ENCODE results near the gene AVP.

Gene AVP

DNA sequence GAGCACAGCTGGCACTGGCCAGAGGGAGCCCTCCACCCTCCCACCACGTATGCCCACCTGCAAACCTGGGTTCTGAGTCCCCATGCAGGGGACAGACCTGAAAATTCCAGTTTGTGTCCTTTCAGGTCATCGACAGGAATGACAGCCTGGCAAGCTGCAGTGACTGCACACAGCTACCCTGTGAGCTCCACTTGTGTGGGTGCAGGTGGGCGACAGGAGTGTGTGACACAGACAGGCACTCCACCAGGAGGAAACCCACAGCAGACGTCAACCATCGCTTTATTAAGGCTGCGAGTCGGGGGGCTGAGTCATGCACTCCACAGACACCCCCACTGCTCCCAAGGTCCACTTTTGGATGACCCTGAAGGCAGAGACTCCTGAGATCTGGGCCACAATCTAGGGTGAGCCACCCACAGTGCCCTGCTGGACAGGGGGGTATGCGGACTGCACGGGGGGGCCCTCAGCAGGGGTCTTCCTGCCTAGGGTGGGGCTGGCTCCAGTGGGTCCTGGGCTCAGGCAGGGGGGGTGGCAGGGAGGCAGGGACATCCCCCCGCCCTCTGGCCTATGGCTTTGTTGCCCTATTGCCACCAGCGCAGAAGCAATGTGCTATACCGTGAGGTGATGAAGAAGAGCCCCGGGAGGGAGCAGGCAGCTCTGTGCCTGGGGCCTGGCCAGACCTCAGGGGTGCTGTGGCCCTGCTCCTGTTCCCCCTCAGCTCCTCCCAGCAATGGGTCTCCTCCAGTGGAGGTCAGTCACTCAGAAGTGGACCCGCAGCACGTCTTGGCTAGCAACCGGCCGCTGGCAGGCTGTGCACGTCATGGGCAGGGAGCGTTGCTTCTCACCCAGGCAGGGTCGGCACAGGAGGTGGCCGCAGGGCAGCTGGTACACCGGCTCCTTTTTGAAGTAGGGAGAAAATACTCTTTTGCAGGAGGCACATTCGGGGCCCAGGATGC is 25.1 kb upstream of the AVP start:
- DNase-seq (ENCODE audit: low read depth in 3 of 3, low spot score in 1 of 3): no peak

- no peak for DNase-seq (ENCODE audit: low read depth in 3 of 3, low spot score in 1 of 3)
Observed at GRCh38 chr20:3107464-3108025, 23.0 kb upstream of the AVP start.

- no peak for DNase-seq (ENCODE audit: low read depth in 3 of 3, low spot score in 1 of 3)
Observed at GRCh38 chr20:3106658-3107463, 22.3 kb upstream of the AVP start.

GRCh38 chr20:3106185-3106584 is 21.7 kb upstream of the AVP start:
- DNase-seq (ENCODE audit: low read depth in 3 of 3, low spot score in 1 of 3): no peak

- DNase-seq (ENCODE audit: low read depth in 3 of 3, low spot score in 1 of 3): no peak
Observed at GRCh38 chr20:3105256-3106137, 21.0 kb upstream of the AVP start.

- no peak for DNase-seq (ENCODE audit: low read depth in 3 of 3, low spot score in 1 of 3)
Observed at GRCh38 chr20:3103369-3104032, 19.0 kb upstream of the AVP start.

DNA sequence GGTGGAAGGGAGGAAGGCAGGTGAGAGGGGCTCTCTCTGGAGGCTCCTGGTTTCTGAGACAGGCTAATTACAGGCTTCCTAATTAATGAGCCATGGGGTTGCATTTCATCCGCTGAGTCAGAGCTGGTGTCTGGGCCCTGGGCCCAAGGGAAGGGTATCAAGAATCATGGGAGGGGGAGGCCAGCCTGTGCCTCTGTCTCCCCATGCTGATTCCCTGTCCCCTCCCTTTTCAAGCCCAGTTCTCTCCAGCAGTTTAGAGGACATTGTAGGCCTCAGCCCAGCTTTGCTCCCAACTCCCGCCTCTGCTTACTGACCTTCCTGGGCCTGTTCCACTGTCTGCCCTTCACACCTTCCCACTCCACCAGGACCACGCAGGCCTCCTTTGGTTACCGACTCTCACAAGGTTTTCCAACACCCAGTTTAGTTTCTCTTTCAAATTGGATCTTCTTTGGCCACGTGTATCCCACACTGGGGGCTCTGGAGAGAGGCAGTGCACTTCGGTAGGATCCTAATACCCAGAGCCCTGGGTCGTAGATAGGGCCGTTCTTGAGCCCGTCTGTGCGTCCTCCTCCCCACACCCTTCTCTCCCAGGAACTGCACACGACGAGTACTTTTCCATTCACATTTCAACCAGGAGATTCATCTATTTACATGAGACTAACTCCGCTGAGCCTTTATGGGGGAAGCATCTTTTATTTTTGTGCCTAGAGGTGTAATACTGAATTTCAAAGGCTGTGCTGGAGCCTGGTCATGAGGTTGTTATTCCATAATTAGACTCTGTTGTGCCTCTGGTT is 18.2 kb upstream of the AVP start:
- no peak for DNase-seq (ENCODE audit: low read depth in 3 of 3, low spot score in 1 of 3)

GRCh38 chr20:3101737-3102574 is 17.4 kb upstream of the AVP start:
- no peak for DNase-seq (ENCODE audit: low read depth in 3 of 3, low spot score in 1 of 3)

- DNase-seq (ENCODE audit: low read depth in 3 of 3, low spot score in 1 of 3): no peak
Observed at GRCh38 chr20:3101251-3101650, 16.7 kb upstream of the AVP start.

- no peak for DNase-seq (ENCODE audit: low read depth in 3 of 3, low spot score in 1 of 3)
Observed at GRCh38 chr20:3100480-3100879, 16.0 kb upstream of the AVP start.

DNA sequence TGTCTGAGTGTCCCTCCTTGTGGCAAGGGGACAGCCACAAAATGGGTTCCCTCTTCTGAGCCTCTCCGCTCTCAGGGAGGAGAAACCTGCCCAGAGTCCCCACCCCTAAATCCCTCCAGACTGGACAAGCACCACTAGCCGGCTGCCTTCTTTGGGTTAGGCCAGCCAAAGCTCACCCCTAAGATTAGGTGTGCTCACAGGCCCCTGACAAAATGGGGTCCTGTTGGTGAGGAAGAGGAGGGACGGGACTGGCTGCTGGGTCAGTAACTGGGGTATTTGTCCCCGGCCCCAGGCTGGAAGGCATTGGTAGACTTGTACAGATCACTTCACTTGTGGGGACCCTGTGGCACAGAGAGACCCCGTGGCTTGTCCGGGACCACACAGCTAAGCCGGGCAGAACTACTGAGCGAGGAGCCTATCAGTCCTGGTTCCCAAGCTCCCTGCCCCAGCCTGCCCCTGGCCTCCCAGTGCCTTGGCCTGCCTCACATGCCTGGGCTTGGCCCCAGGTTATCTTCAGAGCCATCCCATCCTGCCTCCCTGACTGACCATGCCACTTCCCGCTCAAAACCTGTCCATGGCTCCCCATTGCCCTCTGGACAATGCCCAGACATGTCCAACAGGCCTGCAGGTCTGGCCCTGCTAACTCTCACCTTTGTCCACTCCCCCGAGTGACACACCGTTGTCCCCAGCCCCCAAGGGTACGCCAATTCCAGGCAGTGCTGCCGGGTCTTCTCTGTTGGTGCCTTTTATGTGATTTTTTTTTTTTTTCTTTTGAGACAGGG is 10.5 kb upstream of the AVP start:
- no peak for DNase-seq (ENCODE audit: low read depth in 3 of 3, low spot score in 1 of 3)

DNA sequence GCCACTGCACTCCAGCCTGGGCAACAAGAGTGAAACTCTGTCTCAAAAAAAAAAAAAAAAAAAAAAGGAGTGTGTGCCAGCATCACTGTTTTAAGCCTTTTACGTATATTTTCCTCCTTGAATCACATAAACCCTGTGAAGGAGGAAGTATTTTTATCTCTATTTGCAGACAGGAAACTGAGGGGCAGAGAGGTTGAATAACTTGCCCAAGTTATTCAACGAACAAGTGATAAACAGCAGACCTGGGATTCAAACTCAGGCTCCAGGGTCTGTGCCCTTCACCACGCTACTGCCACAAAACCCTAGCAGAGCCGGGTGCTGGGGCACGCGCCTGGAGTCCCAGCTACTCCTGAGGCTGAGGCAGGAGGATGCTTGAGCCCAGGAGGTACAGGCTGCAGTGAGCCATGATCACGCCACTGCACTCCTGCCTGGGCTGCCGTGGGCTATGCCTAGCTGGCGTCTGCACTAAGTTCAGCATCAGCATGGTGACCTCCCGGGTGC is 9.4 kb upstream of the AVP start:
- DNase-seq (ENCODE audit: low read depth in 3 of 3, low spot score in 1 of 3): no peak

DNA sequence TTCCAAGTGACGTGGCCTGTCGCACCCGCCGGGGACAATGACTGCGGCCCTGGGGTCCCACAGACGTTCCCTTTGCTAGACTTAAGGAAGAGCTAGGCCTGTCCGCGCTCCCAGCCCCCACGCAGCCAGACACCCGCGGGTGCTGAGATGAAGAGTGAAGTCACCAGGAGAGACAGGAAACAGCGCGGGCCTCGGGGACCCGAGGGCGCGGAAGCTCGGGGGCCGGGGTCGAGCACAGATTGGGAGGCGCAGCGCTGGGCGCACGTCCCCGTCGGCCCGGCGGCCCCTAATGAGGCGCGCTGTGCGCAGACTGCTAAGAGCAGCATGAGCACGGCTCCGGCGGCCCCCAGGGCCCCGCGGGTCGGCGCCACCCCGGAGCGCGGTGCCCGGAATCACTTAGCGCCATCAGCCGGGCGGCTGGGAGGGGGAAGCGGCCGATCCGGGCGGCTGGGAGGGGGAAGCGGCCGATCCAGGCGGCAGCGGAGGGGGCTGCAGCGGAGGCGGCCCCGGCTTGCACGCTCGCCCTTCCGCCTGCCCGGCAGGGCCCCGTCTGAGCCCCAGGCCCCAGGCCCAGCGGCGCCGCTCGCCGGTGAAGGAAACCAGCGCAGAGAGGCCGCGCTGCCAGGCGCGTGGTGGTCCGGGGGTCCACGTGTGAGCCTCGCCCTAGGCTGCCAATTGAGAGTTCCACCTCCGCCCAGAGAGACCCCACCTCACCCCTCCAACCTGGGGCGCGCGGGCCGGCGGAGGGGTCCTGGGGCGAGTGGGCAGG is 8.3 kb upstream of the AVP start:
- DNase-seq (ENCODE audit: low read depth in 3 of 3, low spot score in 1 of 3): peak in 1 of 3 donors; percentile 37

DNA sequence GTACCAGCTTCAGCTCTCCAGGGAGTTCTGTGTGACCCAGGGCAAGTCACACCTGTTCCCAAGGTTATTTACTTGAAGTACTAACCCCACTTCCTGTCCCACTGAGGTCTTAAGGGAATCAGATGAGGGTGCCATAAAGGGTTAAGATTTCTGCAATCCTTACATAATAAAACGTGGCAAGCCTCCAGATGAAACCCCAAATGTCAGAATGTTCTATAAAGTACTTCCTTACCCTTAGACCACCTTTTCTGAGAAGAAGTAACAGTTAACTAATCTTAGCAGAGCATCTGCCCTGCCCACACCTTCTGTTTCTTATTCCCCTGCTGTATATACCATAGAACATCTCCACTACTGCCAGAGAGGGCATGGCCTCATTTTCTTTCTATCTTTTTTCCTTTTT is 6.0 kb upstream of the AVP start:
- no peak for DNase-seq (ENCODE audit: low read depth in 3 of 3, low spot score in 1 of 3)

DNA sequence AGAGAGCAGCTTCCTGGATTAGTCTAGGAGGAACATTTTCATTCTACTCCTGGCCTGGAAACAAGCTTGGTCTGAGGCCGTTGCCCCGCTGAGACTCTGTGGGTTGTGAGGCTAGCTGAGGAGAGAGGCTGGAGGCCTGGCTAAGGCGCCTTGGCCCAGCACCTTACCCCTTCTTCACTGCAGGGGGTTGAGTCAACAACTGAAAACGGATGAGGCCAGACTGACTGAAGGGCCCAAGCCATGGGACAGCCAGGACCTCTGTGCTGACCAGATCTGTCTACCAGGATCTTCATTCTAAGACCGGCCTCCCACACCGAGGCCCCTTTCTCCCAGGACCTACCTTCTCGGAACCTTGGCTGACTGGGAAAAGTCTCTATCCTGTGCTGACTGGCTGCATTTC is 3.5 kb upstream of the AVP start:
- DNase-seq (ENCODE audit: low read depth in 3 of 3, low spot score in 1 of 3): no peak

DNA sequence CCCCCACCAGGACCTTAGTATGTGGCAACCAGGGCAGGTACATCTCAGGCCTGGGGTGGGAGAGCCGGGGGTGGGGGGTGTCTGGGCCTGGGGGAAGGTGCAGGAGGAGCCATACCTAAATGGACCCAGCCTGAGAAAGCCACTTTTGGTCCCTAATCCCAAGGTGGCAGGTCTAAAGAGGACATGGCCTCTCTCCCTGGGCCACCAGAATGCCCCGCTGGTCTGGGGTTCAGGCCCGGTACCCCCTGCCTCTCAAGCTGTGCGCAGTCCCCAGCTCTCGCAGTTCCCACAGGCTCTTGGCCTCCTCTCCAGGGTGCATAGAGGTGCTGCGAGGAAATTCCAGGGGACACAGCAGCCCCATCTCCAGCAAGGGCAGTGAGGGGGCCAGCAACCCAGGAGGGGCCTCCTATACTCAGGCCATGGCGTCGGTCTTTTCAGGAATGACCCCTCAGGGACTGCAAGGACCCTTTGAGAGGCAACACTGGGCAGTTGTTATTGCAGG is 1.1 kb upstream of the AVP start:
- no peak for DNase-seq (ENCODE audit: low read depth in 3 of 3, low spot score in 1 of 3)

DNA sequence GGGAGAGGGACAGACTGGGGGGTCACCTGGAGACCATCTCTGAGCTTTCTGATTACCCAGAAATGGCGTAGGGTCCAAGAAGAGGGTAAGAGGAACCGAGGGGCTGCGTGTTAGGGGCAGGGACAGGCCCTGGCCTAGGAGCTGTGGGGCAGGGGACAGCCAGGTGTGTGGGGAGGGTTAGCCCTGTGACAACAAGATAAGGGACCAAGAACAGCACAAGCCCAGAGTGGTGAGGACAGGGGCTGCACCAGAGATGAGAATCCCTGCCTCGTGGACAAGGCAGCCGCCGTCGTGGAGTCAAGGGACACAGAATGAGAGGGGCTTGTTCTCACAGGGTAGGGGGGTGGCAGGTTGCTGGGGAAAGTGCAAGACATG is 449 bp upstream of the AVP start:
- no peak for DNase-seq (ENCODE audit: low read depth in 3 of 3, low spot score in 1 of 3)

All from stimulated activated CD4-positive, alpha-beta T cell treated with anti-CD3 and anti-CD28 coated beads, TNF-alpha, amount 100 ng/mL, for 1 hour (primary cell).